DND-41 (cell line): ENCODE results near the gene MMP24OS.

Experiments used
- EZH2 ChIP-seq: IDR thresholded peaks from 3 replicates; pipeline ENCODE4 v1.6.1; 2012; ENCODE audit warnings: borderline replicate concordance, low read depth, mild to moderate bottlenecking, moderate library complexity, low read length, inconsistent platforms; ENCODE audit not compliant: severe bottlenecking
- TF ChIP-seq, protein P1 (sequence below): IDR thresholded peaks from 2 replicates; pipeline ENCODE4 v1.5.1; 2012; ENCODE audit warnings: borderline replicate concordance, low read length, moderate library complexity, mild to moderate bottlenecking; ENCODE audit not compliant: poor library complexity, severe bottlenecking; ENCODE audit errors: extremely low read depth

DNA sequence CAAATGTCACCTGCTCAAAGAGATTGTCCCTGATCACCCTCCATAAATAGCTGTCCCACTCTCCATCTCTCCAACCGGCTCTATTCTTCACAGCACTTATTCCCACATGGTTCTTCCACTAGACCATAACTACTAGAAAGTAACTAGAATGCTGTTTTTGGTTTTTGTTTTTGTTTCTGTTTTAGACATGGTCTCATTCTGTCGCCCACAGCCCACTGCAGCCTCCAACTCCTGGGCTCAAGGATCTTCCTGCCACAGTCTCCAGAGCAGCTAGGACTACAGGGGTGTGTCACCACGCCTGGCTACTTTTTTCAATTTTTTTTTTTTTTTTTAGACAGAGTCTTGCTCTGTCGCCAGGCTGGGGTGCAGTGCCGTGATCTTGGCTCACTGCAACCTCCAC lies 39.2 kb downstream of the MMP24OS start:
- TF ChIP-seq, protein P1, sequence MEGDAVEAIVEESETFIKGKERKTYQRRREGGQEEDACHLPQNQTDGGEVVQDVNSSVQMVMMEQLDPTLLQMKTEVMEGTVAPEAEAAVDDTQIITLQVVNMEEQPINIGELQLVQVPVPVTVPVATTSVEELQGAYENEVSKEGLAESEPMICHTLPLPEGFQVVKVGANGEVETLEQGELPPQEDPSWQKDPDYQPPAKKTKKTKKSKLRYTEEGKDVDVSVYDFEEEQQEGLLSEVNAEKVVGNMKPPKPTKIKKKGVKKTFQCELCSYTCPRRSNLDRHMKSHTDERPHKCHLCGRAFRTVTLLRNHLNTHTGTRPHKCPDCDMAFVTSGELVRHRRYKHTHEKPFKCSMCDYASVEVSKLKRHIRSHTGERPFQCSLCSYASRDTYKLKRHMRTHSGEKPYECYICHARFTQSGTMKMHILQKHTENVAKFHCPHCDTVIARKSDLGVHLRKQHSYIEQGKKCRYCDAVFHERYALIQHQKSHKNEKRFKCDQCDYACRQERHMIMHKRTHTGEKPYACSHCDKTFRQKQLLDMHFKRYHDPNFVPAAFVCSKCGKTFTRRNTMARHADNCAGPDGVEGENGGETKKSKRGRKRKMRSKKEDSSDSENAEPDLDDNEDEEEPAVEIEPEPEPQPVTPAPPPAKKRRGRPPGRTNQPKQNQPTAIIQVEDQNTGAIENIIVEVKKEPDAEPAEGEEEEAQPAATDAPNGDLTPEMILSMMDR, result no peak
- no peak for TF ChIP-seq EZH2
